ENCODE measurements around the gene MT1G.

Gene MT1G

GRCh38 chr16:56640076-56640475 is 27.8 kb downstream of the MT1G start:
- no peaks in the 10 kb centered on the region for H4K20me1 ChIP-seq (ENCODE audit: control insufficient read depth, insufficient read depth, low read depth, low read length)
- H3K36me3 ChIP-seq (ENCODE audit: control insufficient read depth, low read length): no peaks in the 10 kb centered on the region
- TF ChIP-seq CTCF (IDR thresholded peaks at IDR 0.05; ENCODE audit: low read depth, low read length, poor library complexity, severe bottlenecking) (no peak), EZH2phosphoT487 (IDR thresholded peaks at IDR 0.05; ENCODE audit: borderline replicate concordance, low read length) (no peak)
- no peaks in the 10 kb centered on the region for H3K4me1 ChIP-seq (ENCODE audit: control insufficient read depth, low read length)
- no peaks in the 10 kb centered on the region for H3F3A ChIP-seq (ENCODE audit: control insufficient read depth, insufficient read depth)
- H3K79me2 ChIP-seq (ENCODE audit: control insufficient read depth, low read length): no peaks in the 10 kb centered on the region
- H3K4me2 ChIP-seq (ENCODE audit: low read length): no peak overlapping the region
- H3K27me3 ChIP-seq (ENCODE audit: control insufficient read depth, low read length): peaks cover 72% of the 10 kb centered on the region
- no peak overlapping the region for H3K4me3 ChIP-seq (ENCODE audit: low read length)
- H3K27ac ChIP-seq (ENCODE audit: low read depth, low read length): no peak overlapping the region
- no peaks in the 10 kb centered on the region for H3K9me2 ChIP-seq (replicated peaks; ENCODE audit: control insufficient read depth, low read length)
- H3K9me3 ChIP-seq (ENCODE audit: control insufficient read depth, insufficient read depth, low read length): no peaks in the 10 kb centered on the region

GRCh38 chr16:56639045-56639444 is 28.8 kb downstream of the MT1G start:
- H4K20me1 ChIP-seq (ENCODE audit: control insufficient read depth, insufficient read depth, low read depth, low read length): no peaks in the 10 kb centered on the region
- no peaks in the 10 kb centered on the region for H3K79me2 ChIP-seq (ENCODE audit: control insufficient read depth, low read length)
- H3K27me3 ChIP-seq (ENCODE audit: control insufficient read depth, low read length): peaks cover 70% of the 10 kb centered on the region
- no peak overlapping the region for H3K4me3 ChIP-seq (ENCODE audit: low read length)
- no peaks in the 10 kb centered on the region for H3K36me3 ChIP-seq (ENCODE audit: control insufficient read depth, low read length)
- H3K27ac ChIP-seq (ENCODE audit: low read depth, low read length): no peak overlapping the region
- H3K9me3 ChIP-seq (ENCODE audit: control insufficient read depth, insufficient read depth, low read length): no peaks in the 10 kb centered on the region
- H3F3A ChIP-seq (ENCODE audit: control insufficient read depth, insufficient read depth): no peaks in the 10 kb centered on the region
- H3K4me1 ChIP-seq (ENCODE audit: control insufficient read depth, low read length): no peaks in the 10 kb centered on the region
- no peak overlapping the region for H3K4me2 ChIP-seq (ENCODE audit: low read length)
- H3K9me2 ChIP-seq (replicated peaks; ENCODE audit: control insufficient read depth, low read length): no peaks in the 10 kb centered on the region
- TF ChIP-seq CTCF (IDR thresholded peaks at IDR 0.05; ENCODE audit: low read depth, low read length, poor library complexity, severe bottlenecking): no peak
- TF ChIP-seq EZH2phosphoT487 (IDR thresholded peaks at IDR 0.05; ENCODE audit: borderline replicate concordance, low read length): no peak

- no peak within 1 kb of the TSS for H3K4me3 ChIP-seq (ENCODE audit: low read length)
These were observed 29.8 kb downstream of the MT1G start, which contains the start of gene MT1A for GRCh38 chr16:56637814-56638750. TSS of gene MT1A (plus strand) at chr16:56638666. CDS start at chr16:56638739, 73 bp downstream.

More at GRCh38 chr16:56637814-56638750, 29.8 kb downstream of the MT1G start, which contains the start of gene MT1A:
- Histone ChIP-seq H3K36me3 (ENCODE audit: control insufficient read depth, low read length) (no peaks in the 10 kb centered on the region), H3K27me3 (ENCODE audit: control insufficient read depth, low read length) (peaks cover 70% of the 10 kb centered on the region), H3K4me2 (ENCODE audit: low read length) (no peak within 1 kb of the TSS), H3K9me2 (replicated peaks; ENCODE audit: control insufficient read depth, low read length) (no peaks in the 10 kb centered on the region), H4K20me1 (ENCODE audit: control insufficient read depth, insufficient read depth, low read depth, low read length) (no peaks in the 10 kb centered on the region), H3F3A (ENCODE audit: control insufficient read depth, insufficient read depth) (no peaks in the 10 kb centered on the region), H3K4me1 (ENCODE audit: control insufficient read depth, low read length) (no peaks in the 10 kb centered on the region), H3K27ac (ENCODE audit: low read depth, low read length) (no peak within 1 kb of the TSS), H3K79me2 (ENCODE audit: control insufficient read depth, low read length) (no peaks in the 10 kb centered on the region), H3K9me3 (ENCODE audit: control insufficient read depth, insufficient read depth, low read length) (no peaks in the 10 kb centered on the region)
- TF ChIP-seq CTCF (IDR thresholded peaks at IDR 0.05; ENCODE audit: low read depth, low read length, poor library complexity, severe bottlenecking): no peak
- TF ChIP-seq EZH2phosphoT487 (IDR thresholded peaks at IDR 0.05; ENCODE audit: borderline replicate concordance, low read length): no peak
